ENCODE measurements around the gene PDCD11.

PDCD11 gene

GRCh38 chr10:103487410-103487708 is 90.9 kb downstream of the PDCD11 start:
- no peak overlapping the region for H3K4me3 ChIP-seq (replicated peaks; ENCODE audit: insufficient read depth, low read length)
- TF ChIP-seq POLR2AphosphoS5 (IDR thresholded peaks at IDR 0.05; ENCODE audit: low read depth) = no peak
- TF ChIP-seq, protein P1, sequence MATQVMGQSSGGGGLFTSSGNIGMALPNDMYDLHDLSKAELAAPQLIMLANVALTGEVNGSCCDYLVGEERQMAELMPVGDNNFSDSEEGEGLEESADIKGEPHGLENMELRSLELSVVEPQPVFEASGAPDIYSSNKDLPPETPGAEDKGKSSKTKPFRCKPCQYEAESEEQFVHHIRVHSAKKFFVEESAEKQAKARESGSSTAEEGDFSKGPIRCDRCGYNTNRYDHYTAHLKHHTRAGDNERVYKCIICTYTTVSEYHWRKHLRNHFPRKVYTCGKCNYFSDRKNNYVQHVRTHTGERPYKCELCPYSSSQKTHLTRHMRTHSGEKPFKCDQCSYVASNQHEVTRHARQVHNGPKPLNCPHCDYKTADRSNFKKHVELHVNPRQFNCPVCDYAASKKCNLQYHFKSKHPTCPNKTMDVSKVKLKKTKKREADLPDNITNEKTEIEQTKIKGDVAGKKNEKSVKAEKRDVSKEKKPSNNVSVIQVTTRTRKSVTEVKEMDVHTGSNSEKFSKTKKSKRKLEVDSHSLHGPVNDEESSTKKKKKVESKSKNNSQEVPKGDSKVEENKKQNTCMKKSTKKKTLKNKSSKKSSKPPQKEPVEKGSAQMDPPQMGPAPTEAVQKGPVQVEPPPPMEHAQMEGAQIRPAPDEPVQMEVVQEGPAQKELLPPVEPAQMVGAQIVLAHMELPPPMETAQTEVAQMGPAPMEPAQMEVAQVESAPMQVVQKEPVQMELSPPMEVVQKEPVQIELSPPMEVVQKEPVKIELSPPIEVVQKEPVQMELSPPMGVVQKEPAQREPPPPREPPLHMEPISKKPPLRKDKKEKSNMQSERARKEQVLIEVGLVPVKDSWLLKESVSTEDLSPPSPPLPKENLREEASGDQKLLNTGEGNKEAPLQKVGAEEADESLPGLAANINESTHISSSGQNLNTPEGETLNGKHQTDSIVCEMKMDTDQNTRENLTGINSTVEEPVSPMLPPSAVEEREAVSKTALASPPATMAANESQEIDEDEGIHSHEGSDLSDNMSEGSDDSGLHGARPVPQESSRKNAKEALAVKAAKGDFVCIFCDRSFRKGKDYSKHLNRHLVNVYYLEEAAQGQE (IDR thresholded peaks at IDR 0.05; ENCODE audit: insufficient replicate concordance, low read depth) = no peak
- TF ChIP-seq, protein P2, sequence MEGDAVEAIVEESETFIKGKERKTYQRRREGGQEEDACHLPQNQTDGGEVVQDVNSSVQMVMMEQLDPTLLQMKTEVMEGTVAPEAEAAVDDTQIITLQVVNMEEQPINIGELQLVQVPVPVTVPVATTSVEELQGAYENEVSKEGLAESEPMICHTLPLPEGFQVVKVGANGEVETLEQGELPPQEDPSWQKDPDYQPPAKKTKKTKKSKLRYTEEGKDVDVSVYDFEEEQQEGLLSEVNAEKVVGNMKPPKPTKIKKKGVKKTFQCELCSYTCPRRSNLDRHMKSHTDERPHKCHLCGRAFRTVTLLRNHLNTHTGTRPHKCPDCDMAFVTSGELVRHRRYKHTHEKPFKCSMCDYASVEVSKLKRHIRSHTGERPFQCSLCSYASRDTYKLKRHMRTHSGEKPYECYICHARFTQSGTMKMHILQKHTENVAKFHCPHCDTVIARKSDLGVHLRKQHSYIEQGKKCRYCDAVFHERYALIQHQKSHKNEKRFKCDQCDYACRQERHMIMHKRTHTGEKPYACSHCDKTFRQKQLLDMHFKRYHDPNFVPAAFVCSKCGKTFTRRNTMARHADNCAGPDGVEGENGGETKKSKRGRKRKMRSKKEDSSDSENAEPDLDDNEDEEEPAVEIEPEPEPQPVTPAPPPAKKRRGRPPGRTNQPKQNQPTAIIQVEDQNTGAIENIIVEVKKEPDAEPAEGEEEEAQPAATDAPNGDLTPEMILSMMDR (IDR thresholded peaks at IDR 0.05; ENCODE audit: insufficient read depth, low read length) = no peak
- no peak for TF ChIP-seq GABPA (IDR thresholded peaks at IDR 0.05; ENCODE audit: low read depth)
- no peak for TF ChIP-seq SPI1 (IDR thresholded peaks at IDR 0.05; ENCODE audit: borderline replicate concordance, low read depth)
- DNase-seq (ENCODE audit: low read depth in 1 of 2, low spot score in 1 of 2) = no peak
- no peak overlapping the region for H3K27ac ChIP-seq (replicated peaks)
- no peaks in the 10 kb centered on the region for H3K27me3 ChIP-seq (ENCODE audit: insufficient read depth, poor library complexity, severe bottlenecking)

DNA sequence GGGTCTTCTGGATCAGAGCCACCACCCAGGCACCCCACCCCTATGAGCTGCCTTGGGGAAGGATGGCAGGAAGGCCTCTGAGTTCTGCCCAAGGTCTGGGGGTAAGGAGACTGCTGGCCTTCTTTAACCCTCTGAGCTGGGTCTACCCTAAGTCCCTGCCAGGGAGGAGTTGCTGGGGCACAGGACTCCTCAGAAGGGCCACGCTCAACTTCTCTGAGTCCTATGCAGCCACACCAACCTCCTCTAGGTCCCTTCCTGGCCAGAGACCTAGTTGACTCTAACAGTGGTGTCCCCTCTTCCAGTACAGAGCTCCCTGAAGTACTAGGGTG is 94.5 kb downstream of the PDCD11 start:
- Histone ChIP-seq H3K4me3 (replicated peaks; ENCODE audit: insufficient read depth, low read length) (no peak overlapping the region), H3K27me3 (ENCODE audit: insufficient read depth, poor library complexity, severe bottlenecking) (peaks cover 27% of the 10 kb centered on the region), H3K27ac (replicated peaks) (no peak overlapping the region)
- no peak for DNase-seq (ENCODE audit: low read depth in 1 of 2, low spot score in 1 of 2)
- TF ChIP-seq, protein P2 (IDR thresholded peaks at IDR 0.05; ENCODE audit: insufficient read depth, low read length) = no peak
- TF ChIP-seq SPI1 (IDR thresholded peaks at IDR 0.05; ENCODE audit: borderline replicate concordance, low read depth) = no peak
- no peak for TF ChIP-seq POLR2AphosphoS5 (IDR thresholded peaks at IDR 0.05; ENCODE audit: low read depth)
- TF ChIP-seq, protein P1 (IDR thresholded peaks at IDR 0.05; ENCODE audit: insufficient replicate concordance, low read depth) = no peak
- no peak for TF ChIP-seq GABPA (IDR thresholded peaks at IDR 0.05; ENCODE audit: low read depth)

GRCh38 chr10:103491729-103492364 is 95.4 kb downstream of the PDCD11 start:
- DNase-seq (ENCODE audit: low read depth in 1 of 2, low spot score in 1 of 2) = no peak
- Histone ChIP-seq H3K4me3 (replicated peaks; ENCODE audit: insufficient read depth, low read length) (no peak overlapping the region), H3K27me3 (ENCODE audit: insufficient read depth, poor library complexity, severe bottlenecking) (peaks cover 30% of the 10 kb centered on the region)

More at GRCh38 chr10:103491729-103492364, 95.4 kb downstream of the PDCD11 start:
- TF ChIP-seq POLR2AphosphoS5 (IDR thresholded peaks at IDR 0.05; ENCODE audit: low read depth) (no peak), SPI1 (IDR thresholded peaks at IDR 0.05; ENCODE audit: borderline replicate concordance, low read depth) (no peak), GABPA (IDR thresholded peaks at IDR 0.05; ENCODE audit: low read depth) (no peak)
- TF ChIP-seq, protein P1 (IDR thresholded peaks at IDR 0.05; ENCODE audit: insufficient replicate concordance, low read depth) = no peak
- TF ChIP-seq, protein P2 (IDR thresholded peaks at IDR 0.05; ENCODE audit: insufficient read depth, low read length) = no peak
- H3K27ac ChIP-seq (replicated peaks) = no peak overlapping the region

Measured in HL-60 (cell line).